ENCODE results near the gene SNRPA1.

Gene SNRPA1

DNA sequence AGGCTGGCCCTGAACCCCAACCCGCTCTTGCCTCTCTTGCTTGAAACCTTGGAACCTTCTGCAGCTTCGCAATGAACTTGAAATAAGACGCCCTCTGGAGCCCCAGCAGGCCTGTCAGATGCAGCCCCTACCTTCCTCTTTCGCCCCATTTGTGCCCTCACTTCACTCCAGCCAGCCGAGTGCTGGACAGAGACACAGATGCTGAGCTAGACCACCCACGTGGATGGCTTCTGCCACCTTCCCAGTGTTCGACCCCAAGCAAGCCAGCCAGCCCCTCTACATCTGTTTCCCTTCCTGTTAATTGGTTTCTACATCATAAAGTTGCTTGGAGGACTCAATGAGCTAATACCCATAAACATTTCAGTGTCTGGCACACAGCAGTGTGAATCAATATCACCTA is 23.8 kb upstream of the SNRPA1 start:
- no peak for DNase-seq (ENCODE audit: low spot score)

DNA sequence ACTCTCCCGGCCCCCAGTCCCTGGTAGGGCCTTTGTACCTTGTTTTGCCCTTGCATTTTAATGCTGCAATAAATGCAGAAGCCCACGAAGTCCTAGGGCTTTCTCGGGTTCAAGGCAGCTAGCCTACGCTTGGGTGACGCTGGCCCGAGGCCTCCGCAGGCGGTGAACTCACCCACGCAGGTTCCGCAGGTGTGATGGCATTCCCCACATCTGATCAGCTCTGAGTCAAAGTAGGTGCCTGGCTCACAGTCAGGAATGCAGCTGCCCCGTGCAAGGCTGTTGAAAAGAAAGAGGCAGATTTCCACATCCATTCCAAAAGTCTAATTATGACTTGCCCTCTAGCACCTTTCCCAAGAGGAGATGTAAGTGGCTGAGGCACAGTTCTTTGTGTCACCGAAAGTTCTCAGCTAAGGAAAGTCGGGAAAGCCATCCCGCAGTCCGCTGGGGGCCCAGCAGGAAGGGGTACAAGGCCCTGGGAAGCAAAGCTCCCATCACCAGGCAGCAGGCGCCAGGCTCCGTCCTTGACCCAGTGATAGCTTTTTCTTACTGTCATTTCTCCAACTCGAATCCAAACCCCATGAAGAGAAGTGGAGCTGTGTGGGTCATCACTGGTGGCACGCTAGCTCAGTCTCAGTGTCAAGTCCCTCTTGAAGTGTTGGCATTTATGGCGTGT is 23.2 kb upstream of the SNRPA1 start:
- no peak for DNase-seq (ENCODE audit: low spot score)

DNA sequence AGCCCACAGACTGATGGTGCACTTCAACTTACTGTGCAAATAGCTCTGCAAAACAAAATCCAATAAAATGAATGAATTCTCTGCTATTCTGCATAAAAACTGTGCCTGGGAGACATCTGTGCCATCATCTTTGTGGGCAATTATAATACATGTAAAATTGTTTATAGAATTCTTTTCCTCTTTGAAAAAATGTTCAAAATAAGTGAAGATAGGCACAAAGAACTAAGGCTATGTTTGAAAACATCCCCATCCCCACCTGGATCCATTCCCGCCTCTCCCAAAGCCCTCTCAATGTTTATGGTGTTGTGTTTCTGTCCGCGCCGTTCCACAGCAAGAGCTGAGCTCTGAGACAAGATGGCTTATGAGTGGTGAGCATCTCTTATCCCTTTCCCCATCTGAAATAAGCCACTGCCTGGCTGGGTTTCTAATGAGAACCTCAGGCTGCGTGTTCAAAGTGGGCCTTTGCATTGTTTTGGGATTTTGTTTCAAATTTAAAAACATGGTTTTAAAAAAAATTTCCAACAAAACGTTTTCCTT is 22.4 kb upstream of the SNRPA1 start:
- DNase-seq (ENCODE audit: low spot score) = no peak

DNA sequence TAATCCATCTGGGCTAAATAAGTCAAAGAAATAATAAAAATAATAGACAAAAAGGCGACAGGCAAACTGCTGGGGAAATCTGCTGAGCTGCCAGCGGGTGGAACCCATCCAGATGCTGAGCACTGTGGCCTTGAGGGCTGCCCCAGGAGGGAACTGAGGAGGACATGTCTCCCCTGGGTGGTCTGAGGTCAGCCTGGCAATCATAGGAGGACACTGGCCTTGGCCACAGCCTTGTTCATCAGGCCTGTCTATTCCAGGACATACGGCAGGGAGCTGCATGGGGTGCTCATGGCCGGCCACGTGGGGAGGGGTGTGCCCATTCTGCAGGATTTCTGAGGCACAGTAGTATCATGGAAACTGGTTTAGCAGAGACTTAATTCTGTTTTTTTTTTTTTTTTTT is 21.5 kb upstream of the SNRPA1 start:
- DNase-seq (ENCODE audit: low spot score) = no peak

DNA sequence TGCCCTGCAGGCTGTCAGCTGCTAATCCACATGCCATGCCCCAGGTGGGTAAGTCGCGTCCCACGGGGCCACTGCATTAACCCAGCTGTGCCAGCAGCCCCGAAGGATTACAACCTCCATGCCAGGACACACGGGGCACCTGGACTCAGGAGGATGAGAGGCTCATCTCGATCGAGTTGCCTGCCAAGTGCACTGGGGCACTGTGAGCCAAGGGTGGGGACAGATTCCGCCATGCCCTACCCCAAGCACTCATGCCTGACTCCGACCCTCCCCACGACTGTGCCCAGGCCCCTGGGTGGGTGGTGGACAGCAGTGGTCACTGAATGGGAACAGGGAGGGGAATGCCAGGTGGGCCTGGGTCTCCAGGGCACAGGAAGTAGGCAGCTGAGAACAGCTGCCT is 20.7 kb upstream of the SNRPA1 start:
- DNase-seq (ENCODE audit: low spot score) = no peak

DNA sequence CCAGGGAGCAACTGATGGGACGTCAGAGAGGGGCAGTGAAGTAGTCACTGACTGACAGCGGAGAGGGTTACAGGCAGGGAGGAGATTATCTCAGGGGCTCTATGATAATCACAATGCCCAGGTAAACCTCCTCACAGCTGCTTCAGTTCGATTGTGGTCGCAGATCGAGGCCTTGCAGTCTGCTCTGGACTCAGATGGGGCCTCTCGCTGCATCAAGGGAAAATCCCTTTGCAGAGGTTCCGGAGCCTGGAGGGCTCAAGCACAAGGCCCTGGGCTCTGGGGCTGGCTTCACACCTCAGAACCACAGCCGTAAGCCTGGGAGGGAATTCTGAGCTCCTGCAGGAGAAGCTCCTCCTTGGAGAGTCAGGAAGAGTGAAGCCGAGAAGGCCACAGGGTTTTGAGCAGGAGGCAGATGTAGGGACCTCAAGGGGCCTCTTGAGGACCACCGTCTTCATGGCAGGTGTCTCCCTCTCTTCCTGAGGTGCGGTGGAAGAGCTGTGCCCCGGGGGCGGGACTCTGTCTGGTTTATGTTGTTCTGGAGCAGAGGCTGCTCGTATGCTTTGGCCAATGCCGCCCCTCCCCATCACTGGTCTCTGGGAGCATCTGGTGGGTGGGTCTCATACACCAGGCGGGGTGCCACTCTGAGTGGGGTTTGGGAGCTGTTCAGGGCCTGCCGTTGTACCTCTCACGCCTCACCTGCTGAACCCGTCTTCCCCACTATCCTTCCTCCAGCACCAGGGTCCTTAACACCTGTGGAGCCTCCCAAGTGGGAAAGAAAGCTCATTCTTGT is 19.5 kb upstream of the SNRPA1 start:
- no peak for DNase-seq (ENCODE audit: low spot score)

DNA sequence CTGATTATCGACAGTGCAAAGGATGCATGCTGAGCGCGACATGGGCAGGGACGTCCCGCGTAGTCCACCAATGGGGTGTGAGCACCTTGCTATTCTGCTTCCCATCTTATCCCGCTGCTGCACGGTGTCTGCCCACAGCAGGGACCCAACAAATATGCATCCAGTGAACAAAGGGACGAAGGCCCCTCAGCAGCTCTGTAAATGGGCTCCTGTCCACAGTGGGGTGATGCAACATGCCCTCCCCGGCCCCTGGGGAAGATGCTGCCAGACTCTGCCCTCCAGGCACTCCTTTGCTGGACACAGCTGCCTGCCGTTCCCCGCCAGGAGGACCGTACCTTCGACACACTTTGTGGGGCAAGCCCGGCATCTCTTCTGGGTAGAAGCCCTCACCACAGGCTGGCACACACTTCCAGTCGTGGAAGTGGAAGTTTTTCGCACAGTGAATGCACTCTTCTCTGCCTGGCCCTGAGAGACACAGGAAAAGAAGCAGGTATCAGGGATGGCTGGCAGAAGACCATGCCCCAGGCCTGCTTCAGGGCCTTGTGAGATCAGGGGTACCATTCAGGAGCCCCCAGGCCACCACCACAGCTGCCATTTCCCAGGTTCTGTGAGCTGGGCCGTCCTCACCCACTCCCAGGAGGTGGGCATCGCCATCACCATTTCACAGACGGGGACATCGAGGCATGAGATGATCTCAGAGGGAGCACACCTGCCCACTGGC is 18.2 kb upstream of the SNRPA1 start:
- DNase-seq (ENCODE audit: low spot score) = no peak

DNA sequence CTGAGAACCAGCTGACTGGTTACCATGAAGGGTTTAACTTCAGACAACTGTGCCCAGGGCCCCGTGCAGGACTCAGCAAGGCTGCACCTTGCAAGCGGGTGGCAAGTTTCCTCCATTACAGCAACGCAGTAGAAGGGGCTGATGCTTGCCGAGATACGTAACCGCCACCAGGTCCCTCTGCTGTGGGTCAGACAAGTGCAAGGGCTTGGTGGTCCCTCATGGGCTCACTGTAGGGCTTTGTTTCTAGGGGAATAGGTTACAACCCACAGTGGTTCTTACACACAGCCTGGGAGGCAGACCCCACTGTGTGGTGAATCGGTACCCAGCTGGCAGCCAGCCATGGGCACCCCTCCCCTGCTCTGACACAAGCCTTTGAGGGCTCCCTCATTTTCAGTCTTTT is 15.5 kb upstream of the SNRPA1 start:
- no peak for DNase-seq (ENCODE audit: low spot score)

DNA sequence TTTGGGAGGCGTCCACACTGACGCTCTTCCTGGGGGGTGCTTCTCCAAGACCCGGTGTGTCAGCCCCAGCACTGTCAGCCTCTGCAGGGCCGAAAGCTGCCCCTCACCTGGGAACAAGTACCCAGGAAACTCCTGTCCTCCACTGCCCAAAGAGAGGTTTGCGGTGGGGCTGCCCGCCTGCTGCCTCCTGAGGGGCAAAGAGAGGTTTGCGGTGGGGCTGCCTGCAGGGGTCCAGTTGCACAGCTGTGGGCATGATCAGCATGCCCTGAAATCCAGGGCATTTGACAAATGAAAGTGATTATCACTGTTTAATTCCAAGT is 15.1 kb upstream of the SNRPA1 start:
- DNase-seq (ENCODE audit: low spot score) = no peak

DNA sequence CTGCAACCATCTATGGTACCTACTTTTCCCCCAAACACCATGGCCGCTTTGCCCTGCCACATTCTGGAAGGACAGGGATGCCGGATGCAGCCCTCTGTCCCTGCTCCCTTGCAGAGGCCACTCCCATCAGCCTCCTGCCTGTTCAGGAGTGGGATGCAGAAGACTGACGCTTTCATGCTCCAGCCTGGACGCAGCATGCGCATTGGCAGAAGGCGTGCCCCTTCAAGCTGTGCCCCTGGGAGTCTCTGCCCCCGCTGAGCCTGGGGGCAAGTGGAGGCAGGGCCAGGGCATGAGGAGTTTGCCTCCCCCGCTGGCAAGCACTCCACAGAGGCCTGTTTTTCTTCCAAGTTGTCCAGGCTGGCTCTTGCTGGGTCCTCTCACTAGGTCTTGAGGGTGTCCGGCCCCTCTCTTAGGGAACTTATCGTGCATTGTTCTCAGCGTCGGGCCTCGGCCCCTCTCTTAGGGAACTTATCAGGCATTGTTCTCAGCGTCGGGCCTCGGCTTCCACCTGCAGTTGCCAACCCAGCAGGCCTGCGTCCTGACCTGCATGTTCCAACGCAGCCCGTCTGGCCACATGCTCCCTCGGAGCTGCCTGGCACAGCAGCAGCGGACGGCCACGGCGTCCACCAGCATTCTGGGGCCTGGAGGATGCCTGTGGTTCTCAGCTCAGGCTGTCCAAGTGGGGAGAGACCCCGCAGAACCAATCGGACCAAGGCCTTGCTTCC is 14.6 kb upstream of the SNRPA1 start:
- DNase-seq (ENCODE audit: low spot score) = no peak

DNA sequence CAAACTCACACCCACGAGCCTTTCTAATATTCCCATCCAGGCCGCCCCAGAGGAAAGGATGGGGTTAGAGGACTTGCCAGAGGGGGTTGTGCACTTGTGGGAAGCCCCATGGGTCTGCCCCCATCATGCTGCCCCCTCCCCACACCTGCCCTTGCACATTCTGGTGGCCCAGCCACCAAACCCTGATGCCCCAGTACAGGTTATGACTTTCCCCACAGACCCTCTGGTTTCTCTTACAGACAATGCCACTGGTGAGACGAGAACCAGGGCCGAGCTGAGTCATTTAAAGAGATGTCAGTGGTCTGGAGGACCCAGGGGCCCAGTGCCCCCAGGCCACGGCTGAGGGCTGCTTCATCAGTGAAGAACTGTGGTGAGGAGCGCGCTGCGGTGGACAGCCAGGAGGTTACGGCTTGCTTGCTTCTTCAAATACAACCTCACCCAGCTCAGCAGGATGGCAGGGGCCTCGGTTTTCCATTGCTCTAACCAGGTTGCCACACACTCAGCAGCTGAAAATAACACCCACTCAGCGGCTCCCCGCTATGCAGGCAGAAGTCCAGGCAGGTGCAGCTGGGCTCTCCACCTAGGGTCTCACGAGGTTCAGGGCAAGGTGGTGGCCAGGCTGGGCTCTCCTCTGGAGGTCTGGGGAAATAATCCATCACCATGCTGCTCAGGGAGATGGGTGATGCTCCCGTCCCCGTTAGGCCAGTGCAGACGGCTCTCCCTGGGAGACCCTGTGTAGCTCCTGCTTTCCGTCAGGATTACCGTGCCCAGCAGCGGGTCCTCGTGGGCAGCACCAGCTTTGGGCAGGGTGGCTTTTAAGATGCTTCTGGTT is 13.8 kb upstream of the SNRPA1 start:
- DNase-seq (ENCODE audit: low spot score) = no peak

DNA sequence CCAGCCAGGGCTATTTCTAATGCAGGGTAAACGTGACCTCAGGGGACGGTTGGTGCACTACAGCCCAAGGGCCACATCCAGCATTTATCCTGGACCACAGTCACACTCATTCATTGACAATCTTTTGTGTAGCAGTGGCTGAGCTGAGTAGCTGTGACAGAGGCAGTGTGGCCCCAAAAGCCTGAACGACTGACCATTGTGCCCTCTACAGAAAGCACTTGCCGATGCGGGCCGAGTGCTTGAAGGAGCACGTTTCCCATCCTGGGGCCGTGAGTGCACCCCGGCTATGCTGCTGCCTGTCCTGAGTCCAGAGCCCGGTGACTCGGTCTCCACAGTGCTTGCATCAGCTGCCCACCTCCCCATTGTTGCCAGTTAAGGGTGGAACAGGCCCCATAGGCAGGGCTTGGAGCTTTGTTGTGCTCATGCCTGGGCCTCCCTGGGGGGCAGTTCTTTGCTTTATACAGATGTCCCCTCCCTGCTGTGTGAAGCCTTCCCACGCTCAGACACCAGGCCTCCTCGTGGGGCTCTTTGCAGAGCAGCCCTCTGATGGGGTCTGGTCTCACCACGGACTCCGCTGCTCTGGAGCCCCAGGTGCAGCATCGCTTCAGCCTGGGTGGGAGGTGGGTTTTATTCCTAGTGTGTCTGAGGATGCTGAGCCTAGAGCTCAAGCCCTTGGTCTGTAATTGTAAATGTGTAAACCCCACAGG is 13.0 kb upstream of the SNRPA1 start:
- DNase-seq (ENCODE audit: low spot score) = no peak

DNA sequence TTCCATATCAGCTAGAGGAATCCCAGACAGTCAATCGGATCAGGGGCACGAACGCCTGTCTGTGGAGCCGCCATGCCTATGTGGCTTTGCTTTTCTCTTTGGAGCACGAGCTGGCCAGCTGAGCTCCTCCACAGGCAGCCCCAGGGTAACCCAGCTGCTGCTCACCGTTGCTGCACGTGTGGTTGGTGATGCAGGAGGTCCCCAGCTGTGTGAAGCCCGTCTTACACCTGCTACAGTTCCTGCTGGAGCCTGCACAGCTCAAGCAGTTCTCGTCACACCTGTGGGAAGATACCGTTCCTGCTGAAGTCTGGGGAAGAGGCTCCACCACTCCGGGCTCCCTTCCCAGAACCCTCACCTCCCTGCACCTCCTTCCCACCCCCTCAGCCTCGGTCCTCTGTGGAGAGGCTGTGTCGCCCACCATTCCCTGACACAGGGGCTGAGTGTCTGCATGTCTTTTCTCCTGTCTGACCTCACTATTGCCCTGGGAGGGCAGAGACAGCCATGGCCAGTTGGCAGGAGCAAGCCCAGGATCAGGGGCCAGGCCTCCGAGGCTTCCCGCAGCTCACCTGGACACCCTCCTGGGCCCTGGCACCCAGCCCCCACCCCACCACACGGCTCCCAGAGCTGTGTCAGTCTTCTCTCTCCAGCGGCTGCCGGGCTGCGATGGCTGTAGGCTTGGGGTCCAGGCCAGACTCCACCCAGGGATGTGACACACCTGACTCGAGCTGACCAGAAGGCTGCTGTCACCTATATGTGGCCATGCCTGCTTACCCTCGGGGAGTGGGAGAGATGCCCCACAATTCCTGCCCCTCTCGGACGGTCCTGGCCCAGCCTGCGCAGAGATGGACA is 12.2 kb upstream of the SNRPA1 start:
- no peak for DNase-seq (ENCODE audit: low spot score)

DNA sequence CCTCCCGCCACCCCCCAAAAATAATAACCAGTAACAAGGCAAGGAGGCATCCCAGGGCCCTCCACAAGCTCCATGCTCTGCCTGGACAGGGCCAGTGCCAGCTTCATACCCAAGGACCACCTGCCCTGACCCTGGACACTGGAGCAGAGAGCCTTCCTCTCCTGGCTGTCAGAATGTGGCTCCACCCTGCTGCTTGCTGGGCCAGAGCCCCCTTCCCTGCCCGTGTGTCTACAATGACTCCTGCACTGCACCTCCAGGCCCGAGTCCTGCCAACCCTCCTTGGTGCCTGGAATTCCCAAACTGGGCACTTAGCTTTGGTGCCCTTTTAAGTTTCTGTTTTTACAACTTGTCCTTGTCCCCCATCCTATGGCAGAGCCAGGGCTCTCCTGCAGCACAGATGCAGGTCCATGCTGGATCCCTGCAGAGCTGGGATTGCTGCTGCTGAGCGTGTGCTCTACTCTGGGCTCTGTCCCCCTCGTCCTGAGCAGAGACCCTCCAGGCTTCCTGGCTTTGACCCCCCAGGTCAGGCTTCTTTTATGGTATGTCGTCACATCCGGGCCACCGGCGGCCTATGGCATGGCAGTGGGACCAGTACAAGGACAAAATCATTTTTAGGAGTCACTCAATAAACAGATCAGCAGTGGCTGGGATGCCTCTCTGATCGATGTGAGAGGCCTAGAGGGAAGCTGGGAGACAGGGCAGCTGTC is 11.4 kb upstream of the SNRPA1 start:
- no peak for DNase-seq (ENCODE audit: low spot score)

DNA sequence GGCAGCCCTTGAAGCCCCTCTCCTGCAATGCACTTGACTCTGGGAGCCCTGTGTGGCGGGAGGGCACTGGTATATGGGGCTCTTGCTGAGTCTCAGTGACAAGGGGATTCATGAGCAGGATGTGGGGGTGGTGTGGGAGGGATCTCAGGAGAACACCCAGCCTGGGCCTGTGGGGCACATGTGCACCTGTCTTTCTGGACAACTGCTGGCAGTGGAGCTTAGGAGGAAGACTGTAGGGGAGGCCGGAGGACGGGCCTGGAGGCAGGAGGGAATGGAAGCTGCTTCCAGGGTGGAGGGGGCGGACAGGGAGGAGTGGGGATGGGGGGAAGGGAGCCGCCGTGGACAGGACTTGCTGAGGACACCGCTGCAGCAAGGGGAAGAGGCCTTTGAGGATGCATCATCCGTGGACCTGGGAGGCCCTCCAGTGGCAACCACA is 10.8 kb upstream of the SNRPA1 start:
- DNase-seq (ENCODE audit: low spot score) = no peak

DNA sequence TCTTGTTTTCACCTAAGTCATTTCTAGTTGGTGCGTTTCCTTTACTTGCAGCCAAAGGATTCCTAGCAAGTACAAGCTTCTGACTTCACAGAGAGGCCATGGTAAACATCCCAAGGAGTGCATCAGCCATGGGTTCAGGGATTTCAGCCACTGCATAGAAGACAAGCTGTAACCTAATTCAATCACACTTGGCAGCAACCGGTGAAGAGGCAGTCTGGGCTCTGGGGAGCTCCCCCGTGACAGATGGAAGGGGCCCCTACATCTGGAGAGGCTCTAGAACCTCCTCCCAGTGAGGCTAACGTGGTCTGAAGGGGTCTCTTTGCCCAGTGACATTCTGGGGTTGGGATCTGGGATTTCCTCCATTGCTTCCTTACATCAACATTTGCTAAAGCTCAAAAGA is 8.4 kb upstream of the SNRPA1 start:
- no peak for DNase-seq (ENCODE audit: low spot score)

DNA sequence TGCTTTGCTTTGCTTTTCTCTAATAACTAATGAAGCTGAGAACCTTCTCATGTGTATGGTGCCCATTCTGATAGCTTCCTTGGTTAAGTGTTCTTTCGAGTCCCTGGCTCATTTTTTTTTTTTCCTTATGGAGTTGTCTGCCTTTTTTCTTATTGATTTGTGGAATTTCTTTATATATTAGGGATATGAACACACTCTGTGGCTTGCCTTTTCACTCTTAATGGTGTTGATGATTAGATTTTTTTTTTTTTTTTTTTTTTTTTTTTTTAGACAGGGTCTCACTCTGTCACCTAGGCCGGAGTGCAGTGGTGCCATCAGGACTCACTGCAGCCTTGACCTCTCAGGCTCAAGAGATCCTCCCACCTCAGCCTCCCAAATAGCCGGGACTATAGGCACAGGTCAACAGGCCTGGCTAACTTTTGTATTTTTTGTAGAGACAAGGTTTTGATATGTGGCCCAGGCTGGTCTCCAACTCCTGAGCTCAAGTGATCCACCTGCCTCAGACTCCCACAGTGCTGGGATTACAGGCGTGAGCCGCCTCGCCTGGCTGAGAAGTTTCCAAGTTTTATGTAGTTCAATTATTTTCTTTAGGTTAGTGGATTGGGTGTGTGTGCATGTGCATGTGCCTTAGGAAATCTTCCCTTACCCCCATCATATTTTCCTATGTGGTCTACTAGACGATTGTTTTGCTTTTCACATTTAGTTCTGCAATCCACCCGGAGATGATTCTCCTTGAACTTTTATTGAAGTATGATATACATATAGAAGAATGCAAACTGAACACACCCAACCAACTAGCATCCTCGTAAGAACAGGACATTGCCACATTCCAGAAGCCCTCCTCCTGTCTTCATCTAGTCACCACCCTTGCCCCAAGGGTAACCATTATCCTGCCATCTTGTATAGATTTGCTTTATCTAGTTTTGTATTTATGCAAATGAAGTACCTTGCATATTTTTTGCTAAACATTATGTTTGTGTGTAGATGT is 1.7 kb upstream of the SNRPA1 start:
- DNase-seq (ENCODE audit: low spot score) = no peak

DNA sequence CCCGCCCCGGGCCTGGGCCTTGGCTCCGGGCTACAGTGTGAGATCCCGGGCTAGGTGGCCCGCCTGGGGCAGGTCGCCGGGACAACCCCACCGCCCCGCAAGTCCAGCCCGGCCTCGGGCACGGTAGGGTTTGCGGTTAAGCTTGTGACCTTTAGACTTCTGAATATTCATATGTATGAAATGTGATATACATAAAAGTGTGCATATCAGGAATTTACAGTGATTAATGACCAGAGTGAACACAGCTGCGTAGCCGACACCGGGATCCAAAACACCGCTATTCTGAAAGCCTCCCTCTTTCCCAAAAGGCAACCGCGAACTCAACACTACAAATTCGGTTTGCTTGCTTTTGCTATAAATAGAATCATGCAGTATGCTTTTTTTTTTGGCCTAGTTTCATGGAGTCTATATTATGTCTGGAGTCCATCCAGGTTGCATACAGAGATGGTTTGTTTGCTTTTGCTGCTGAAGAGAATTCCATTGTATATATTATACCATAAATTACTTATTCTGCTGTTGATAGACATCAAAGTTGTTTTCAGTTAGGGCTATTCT is 636 bp upstream of the SNRPA1 start:
- DNase-seq (ENCODE audit: low spot score) = no peak
